ENCODE results near the gene ST3GAL3. TPM values are rescaled to one million over a fixed set of nuclear protein-coding genes. Genes with fewer than 3 reads are reported as not detected.

The ST3GAL3 gene
- total and polyA plus RNA-seq, 2 donors (not counting 1 experiment from before 2014, with no cell fraction given) = 13.7 to 16.3 TPM

GRCh38 chr1:43900386-43900785 lies 193.1 kb downstream of the ST3GAL3 start:
- DNase-seq (ENCODE audit: low read depth in 2 of 2) = no peak
- peaks cover 3% of the 10 kb centered on the region for H3K36me3 ChIP-seq (ENCODE audit: control insufficient read depth, insufficient read depth, low read length)
- H3K4me3 ChIP-seq (replicated peaks in 1 of 4; ENCODE audit: control extremely low read depth in 1 of 4, insufficient read depth in 1 of 4, low read depth in 3 of 4, low read length in 4 of 4) = no peak overlapping the region
- H3K9me3 ChIP-seq (ENCODE audit: control insufficient read depth, insufficient read depth, low read depth, low read length) = no peaks in the 10 kb centered on the region
- H3K79me2 ChIP-seq (ENCODE audit: control insufficient read depth, insufficient read depth, low read length) = no peaks in the 10 kb centered on the region
- no peaks in the 10 kb centered on the region for H4K20me1 ChIP-seq (ENCODE audit: control insufficient read depth, extremely low read depth, insufficient read depth, low read length)
- no peak overlapping the region for H3K4me2 ChIP-seq (ENCODE audit: extremely low read depth, insufficient read depth, low read length)
- no peak for TF ChIP-seq EZH2 (IDR thresholded peaks at IDR 0.05; ENCODE audit: low read length, missing control alignments)
- TF ChIP-seq CTCF (conservative IDR thresholded peaks at IDR 0.05 in 1 of 2, IDR thresholded peaks at IDR 0.05 in 1 of 2; ENCODE audit: low read depth in 1 of 2, low read length in 2 of 2) = no peak
- H2AFZ ChIP-seq (ENCODE audit: low read length) = no peak overlapping the region
- H3K27ac ChIP-seq (ENCODE audit: insufficient read depth, low read length) = no peak overlapping the region
- H3K9ac ChIP-seq (ENCODE audit: insufficient read depth, low read length) = no peak overlapping the region
- H3K4me1 ChIP-seq (ENCODE audit: control insufficient read depth, extremely low read depth, insufficient read depth, low read length) = no peaks in the 10 kb centered on the region
- no peaks in the 10 kb centered on the region for H3K27me3 ChIP-seq (ENCODE audit: control insufficient read depth, insufficient read depth, low read length)

- Histone ChIP-seq H3K4me3 (replicated peaks in 1 of 4; ENCODE audit: control extremely low read depth in 1 of 4, insufficient read depth in 1 of 4, low read depth in 3 of 4, low read length in 4 of 4) (no peak overlapping the region), H3K9ac (ENCODE audit: insufficient read depth, low read length) (no peak overlapping the region), H4K20me1 (ENCODE audit: control insufficient read depth, extremely low read depth, insufficient read depth, low read length) (no peaks in the 10 kb centered on the region), H3K36me3 (ENCODE audit: control insufficient read depth, insufficient read depth, low read length) (peaks cover 3% of the 10 kb centered on the region), H3K4me1 (ENCODE audit: control insufficient read depth, extremely low read depth, insufficient read depth, low read length) (no peaks in the 10 kb centered on the region), H2AFZ (ENCODE audit: low read length) (no peak overlapping the region), H3K9me3 (ENCODE audit: control insufficient read depth, insufficient read depth, low read depth, low read length) (no peaks in the 10 kb centered on the region), H3K27ac (ENCODE audit: insufficient read depth, low read length) (no peak overlapping the region), H3K4me2 (ENCODE audit: extremely low read depth, insufficient read depth, low read length) (no peak overlapping the region), H3K79me2 (ENCODE audit: control insufficient read depth, insufficient read depth, low read length) (no peaks in the 10 kb centered on the region), H3K27me3 (ENCODE audit: control insufficient read depth, insufficient read depth, low read length) (no peaks in the 10 kb centered on the region)
- TF ChIP-seq EZH2 (IDR thresholded peaks at IDR 0.05; ENCODE audit: low read length, missing control alignments) (no peak), CTCF (conservative IDR thresholded peaks at IDR 0.05 in 1 of 2, IDR thresholded peaks at IDR 0.05 in 1 of 2; ENCODE audit: low read depth in 1 of 2, low read length in 2 of 2) (no peak)
- no peak for DNase-seq (ENCODE audit: low read depth in 2 of 2)
Observed at GRCh38 chr1:43901196-43901961, 194.0 kb downstream of the ST3GAL3 start.

- Histone ChIP-seq H3K4me3 (replicated peaks in 1 of 4; ENCODE audit: control extremely low read depth in 1 of 4, insufficient read depth in 1 of 4, low read depth in 3 of 4, low read length in 4 of 4) (no peak overlapping the region), H2AFZ (ENCODE audit: low read length) (no peak overlapping the region), H3K79me2 (ENCODE audit: control insufficient read depth, insufficient read depth, low read length) (no peaks in the 10 kb centered on the region), H3K36me3 (ENCODE audit: control insufficient read depth, insufficient read depth, low read length) (peaks cover 3% of the 10 kb centered on the region), H3K9ac (ENCODE audit: insufficient read depth, low read length) (no peak overlapping the region), H3K27me3 (ENCODE audit: control insufficient read depth, insufficient read depth, low read length) (no peaks in the 10 kb centered on the region), H3K27ac (ENCODE audit: insufficient read depth, low read length) (no peak overlapping the region), H3K4me1 (ENCODE audit: control insufficient read depth, extremely low read depth, insufficient read depth, low read length) (no peaks in the 10 kb centered on the region), H3K9me3 (ENCODE audit: control insufficient read depth, insufficient read depth, low read depth, low read length) (no peaks in the 10 kb centered on the region), H4K20me1 (ENCODE audit: control insufficient read depth, extremely low read depth, insufficient read depth, low read length) (no peaks in the 10 kb centered on the region), H3K4me2 (ENCODE audit: extremely low read depth, insufficient read depth, low read length) (no peak overlapping the region)
- no peak for DNase-seq (ENCODE audit: low read depth in 2 of 2)
- TF ChIP-seq CTCF (conservative IDR thresholded peaks at IDR 0.05 in 1 of 2, IDR thresholded peaks at IDR 0.05 in 1 of 2; ENCODE audit: low read depth in 1 of 2, low read length in 2 of 2) = no peak
- TF ChIP-seq EZH2 (IDR thresholded peaks at IDR 0.05; ENCODE audit: low read length, missing control alignments) = no peak
Observed at GRCh38 chr1:43902058-43902831, 194.9 kb downstream of the ST3GAL3 start.
